Stomach smooth muscle (tissue), 2 donors: ENCODE measurements around the gene ZBTB1.

Source experiments
- H3K27ac ChIP-seq: one replicate; pipeline ENCODE4 v1.7.0; 2013; ENCODE audit warnings: mild to moderate bottlenecking, low read length, inconsistent platforms
- H3K27me3 ChIP-seq, 2 donors: one replicate each; pipeline ENCODE4 v1.7.0; 2013; ENCODE audit warnings: low read length in 2 of 2; ENCODE audit not compliant: insufficient read depth in 2 of 2, control insufficient read depth in 1 of 2
- H3K36me3 ChIP-seq, 2 donors: one replicate each; pipeline ENCODE4 v1.7.0; 2013; ENCODE audit warnings: low read length in 2 of 2; ENCODE audit not compliant: control insufficient read depth in 2 of 2, insufficient read depth in 2 of 2
- H3K4me1 ChIP-seq: one replicate; pipeline ENCODE4 v1.7.0; 2013; ENCODE audit warnings: low read length; ENCODE audit not compliant: control insufficient read depth, insufficient read depth
- H3K4me3 ChIP-seq, 2 donors: one replicate each; pipeline ENCODE4 v1.7.0; 2013; ENCODE audit warnings: low read length in 2 of 2
- H3K9ac ChIP-seq, 2 donors: one replicate each; pipeline ENCODE4 v1.7.0; 2013; ENCODE audit warnings: low read length in 2 of 2, mild to moderate bottlenecking in 1 of 2
- H3K9me3 ChIP-seq, 2 donors: one replicate each; pipeline ENCODE4 v1.7.0; 2013; ENCODE audit warnings: low read length in 2 of 2; ENCODE audit not compliant: control insufficient read depth in 2 of 2
- donor health status: healthy.
- donor health status: Pancreatic carcinoma.

The ZBTB1 gene

GRCh38 chr14:64504310-64504896, at the start of gene ZBTB1:
ZBTB1 (plus strand) TSS chr14:64504770; CDS start chr14:64521505, 16,735 bp downstream.
- peaks cover 21% of the 10 kb centered on the region for H3K4me1 ChIP-seq
- peak within 1 kb of the TSS; percentile 89 to 93 for H3K9ac ChIP-seq
- peak within 1 kb of the TSS; percentile 66 to 93 for H3K4me3 ChIP-seq
- H3K27ac ChIP-seq = peak within 1 kb of the TSS; percentile 99
- H3K36me3 ChIP-seq = no peaks in the 10 kb centered on the region
- H3K9me3 ChIP-seq = no peaks in the 10 kb centered on the region
- no peaks in the 10 kb centered on the region for H3K27me3 ChIP-seq

GRCh38 chr14:64459405-64460136, 45.0 kb upstream of the ZBTB1 start:
- Histone ChIP-seq H3K4me3 (no peak overlapping the region), H3K27me3 (no peaks in the 10 kb centered on the region), H3K36me3 (peaks cover 7 to 13% of the 10 kb centered on the region in 2 donors), H3K4me1 (peaks cover 2% of the 10 kb centered on the region), H3K9ac (no peak overlapping the region), H3K9me3 (no peaks in the 10 kb centered on the region), H3K27ac (no peak overlapping the region)

GRCh38 chr14:64461221-64461620, 43.3 kb upstream of the ZBTB1 start:
- no peak overlapping the region for H3K9ac ChIP-seq
- no peaks in the 10 kb centered on the region for H3K9me3 ChIP-seq
- H3K27me3 ChIP-seq = no peaks in the 10 kb centered on the region
- peaks cover 7% of the 10 kb centered on the region for H3K4me1 ChIP-seq
- peaks cover 0 to 7% of the 10 kb centered on the region in 2 donors for H3K36me3 ChIP-seq
- H3K27ac ChIP-seq = no peak overlapping the region
- no peak overlapping the region for H3K4me3 ChIP-seq

- Histone ChIP-seq H3K36me3 (peaks cover 0 to 7% of the 10 kb centered on the region in 2 donors), H3K27me3 (no peaks in the 10 kb centered on the region), H3K4me1 (peaks cover 7% of the 10 kb centered on the region), H3K9me3 (no peaks in the 10 kb centered on the region), H3K27ac (no peak overlapping the region), H3K4me3 (no peak overlapping the region), H3K9ac (no peak overlapping the region)
Observed at GRCh38 chr14:64463195-64463594, 41.4 kb upstream of the ZBTB1 start.

GRCh38 chr14:64463873-64464272, 40.7 kb upstream of the ZBTB1 start:
- Histone ChIP-seq H3K9me3 (no peaks in the 10 kb centered on the region), H3K9ac (no peak overlapping the region), H3K36me3 (peaks cover 0 to 4% of the 10 kb centered on the region in 2 donors), H3K27me3 (no peaks in the 10 kb centered on the region), H3K4me1 (peaks cover 7% of the 10 kb centered on the region), H3K27ac (no peak overlapping the region), H3K4me3 (no peak overlapping the region)

- Histone ChIP-seq H3K27ac (no peak overlapping the region), H3K4me3 (peak overlapping the region; percentile 80), H3K4me1 (peaks cover 7% of the 10 kb centered on the region), H3K27me3 (no peaks in the 10 kb centered on the region), H3K9ac (peak overlapping the region; percentile 44 to 63), H3K36me3 (peaks cover 0 to 4% of the 10 kb centered on the region in 2 donors), H3K9me3 (no peaks in the 10 kb centered on the region)
Observed at GRCh38 chr14:64464651-64465050, 39.9 kb upstream of the ZBTB1 start.

- Histone ChIP-seq H3K9me3 (no peaks in the 10 kb centered on the region), H3K27me3 (no peaks in the 10 kb centered on the region), H3K9ac (peak within 1 kb of the TSS; percentile 68), H3K4me1 (peaks cover 7% of the 10 kb centered on the region), H3K4me3 (peak within 1 kb of the TSS; percentile 80), H3K27ac (no peak within 1 kb of the TSS), H3K36me3 (peaks cover 0 to 2% of the 10 kb centered on the region in 2 donors)
Observed at GRCh38 chr14:64465191-64465822, 39.3 kb upstream of the ZBTB1 start, which contains the start of gene AKAP5. AKAP5 (plus strand) TSS chr14:64465499; CDS start chr14:64468395, 2,896 bp downstream.

- Histone ChIP-seq H3K4me3 (peak overlapping the region; percentile 80), H3K27ac (no peak overlapping the region), H3K36me3 (peaks cover 0 to 2% of the 10 kb centered on the region in 2 donors), H3K4me1 (peaks cover 7% of the 10 kb centered on the region), H3K9ac (peak overlapping the region; percentile 68), H3K27me3 (no peaks in the 10 kb centered on the region), H3K9me3 (no peaks in the 10 kb centered on the region)
Observed at GRCh38 chr14:64465831-64466554, 38.6 kb upstream of the ZBTB1 start.

- Histone ChIP-seq H3K27me3 (no peaks in the 10 kb centered on the region), H3K4me1 (peaks cover 7% of the 10 kb centered on the region), H3K4me3 (no peak overlapping the region), H3K9ac (no peak overlapping the region), H3K27ac (no peak overlapping the region), H3K36me3 (no peaks in the 10 kb centered on the region), H3K9me3 (no peaks in the 10 kb centered on the region)
Observed at GRCh38 chr14:64467101-64467500, 37.5 kb upstream of the ZBTB1 start.

GRCh38 chr14:64467566-64467965, 37.0 kb upstream of the ZBTB1 start:
- no peaks in the 10 kb centered on the region for H3K36me3 ChIP-seq
- no peaks in the 10 kb centered on the region for H3K27me3 ChIP-seq
- H3K27ac ChIP-seq = no peak overlapping the region
- peaks cover 7% of the 10 kb centered on the region for H3K4me1 ChIP-seq
- H3K4me3 ChIP-seq = no peak overlapping the region
- H3K9ac ChIP-seq = no peak overlapping the region
- no peaks in the 10 kb centered on the region for H3K9me3 ChIP-seq
